CD4-positive, alpha-beta memory T cell (primary cell): ENCODE data around the gene GOLIM4. TPM values are rescaled to one million over a fixed set of nuclear protein-coding genes. Genes with fewer than 3 reads are reported as not detected.

Experiments
- CTCF ChIA-PET: fragments of 350-600 bp; sonication (Branson Sonifier 250); formaldehyde crosslinking; loops from one replicate; lab custom pipeline; 2021; ENCODE audit warnings: inconsistent platforms; ENCODE audit not compliant: partially characterized antibody; lab: Charles Lee
- POLR2A ChIA-PET: fragments of 350-600 bp; sonication (Branson Sonifier 250); formaldehyde crosslinking; loops from one replicate; lab custom pipeline; 2021; ENCODE audit not compliant: partially characterized antibody; lab: Charles Lee
- DNase-seq, 5 donors: peaks; one replicate each; pipeline versions ENCODE4 v3.0.0 to v3.0.0-alpha.2; 2020 to 2022; ENCODE audit warnings: mixed read lengths in 1 of 5
- H3K27ac ChIP-seq: one replicate; pipeline ENCODE4 v1.7.0; 2013; ENCODE audit warnings: low read depth, low read length
- H3K27me3 ChIP-seq: 2 replicates; pipeline ENCODE4 v1.7.0; 2013; ENCODE audit warnings: mild to moderate bottlenecking, low read length, moderate library complexity; ENCODE audit not compliant: insufficient read depth
- H3K36me3 ChIP-seq: 2 replicates; pipeline ENCODE4 v1.7.0; 2013; ENCODE audit warnings: mild to moderate bottlenecking, low read length, moderate library complexity; ENCODE audit not compliant: insufficient read depth
- H3K4me1 ChIP-seq: 2 replicates; pipeline ENCODE4 v1.7.0; 2013; ENCODE audit warnings: mild to moderate bottlenecking, low read length, moderate library complexity; ENCODE audit not compliant: insufficient read depth
- H3K4me3 ChIP-seq, 2 donors: one replicate each; pipeline ENCODE4 v1.7.0; 2013; ENCODE audit warnings: low read length in 2 of 2, mild to moderate bottlenecking in 1 of 2
- H3K9me3 ChIP-seq, 2 donors: one replicate each; pipeline ENCODE4 v1.7.0; 2013; ENCODE audit warnings: low read length in 2 of 2, control low read depth in 1 of 2; ENCODE audit not compliant: control insufficient read depth in 1 of 2
- H3K27ac Mint-ChIP-seq, 7 donors: one replicate each; pipeline ENCODE4 v1.8.0; 2020 to 2021; ENCODE audit warnings: mixed read lengths in 7 of 7, mild to moderate bottlenecking in 6 of 7, inconsistent platforms in 3 of 7, moderate library complexity in 3 of 7
- H3K27me3 Mint-ChIP-seq, 2 donors: one replicate each; pipeline ENCODE4 v1.8.0; 2020 to 2021; ENCODE audit warnings: mixed read lengths in 2 of 2
- H3K36me3 Mint-ChIP-seq, 2 donors: one replicate each; pipeline ENCODE4 v1.8.0; 2020 to 2021; ENCODE audit warnings: mixed read lengths in 2 of 2, inconsistent platforms in 1 of 2, mild to moderate bottlenecking in 1 of 2
- H3K4me1 Mint-ChIP-seq, 4 donors: one replicate each; pipeline ENCODE4 v1.8.0; 2020 to 2021; ENCODE audit warnings: mixed read lengths in 4 of 4, mild to moderate bottlenecking in 1 of 4
- H3K4me3 Mint-ChIP-seq, 8 donors: one replicate each; pipeline ENCODE4 v1.8.0; 2020 to 2021; ENCODE audit warnings: mixed read lengths in 8 of 8, mild to moderate bottlenecking in 7 of 8, moderate library complexity in 6 of 8, inconsistent platforms in 3 of 8
- H3K9me3 Mint-ChIP-seq, 8 donors: one replicate each; pipeline ENCODE4 v1.8.0; 2020 to 2021; ENCODE audit warnings: mixed read lengths in 8 of 8, mild to moderate bottlenecking in 5 of 8, inconsistent platforms in 3 of 8, moderate library complexity in 1 of 8
- intact Hi-C: fragments of 100-400 bp; cut with micrococcal nuclease; formaldehyde crosslinking; loops from one replicate; pipeline ENCODE4 v1.15.1; 2023
- polyA plus RNA-seq, 2 donors: library from polyadenylated mRNA; unstranded; fragments of 300-500 nt; fragmentation: Illumina TruSeq; gene quantifications; one replicate each; pipeline ENCODE4 v1.2.3, GENCODE V29; 2021
- total RNA-seq, 2 experiments: library from RNA; stranded (reverse); gene quantifications; one replicate each; pipeline ENCODE4 v1.2.3, GENCODE V29; 2021

GOLIM4 gene
- total and polyA plus RNA-seq, 4 experiments from 2014 or later, result 0.25 to 0.52 (median 0.47) TPM

DNA sequence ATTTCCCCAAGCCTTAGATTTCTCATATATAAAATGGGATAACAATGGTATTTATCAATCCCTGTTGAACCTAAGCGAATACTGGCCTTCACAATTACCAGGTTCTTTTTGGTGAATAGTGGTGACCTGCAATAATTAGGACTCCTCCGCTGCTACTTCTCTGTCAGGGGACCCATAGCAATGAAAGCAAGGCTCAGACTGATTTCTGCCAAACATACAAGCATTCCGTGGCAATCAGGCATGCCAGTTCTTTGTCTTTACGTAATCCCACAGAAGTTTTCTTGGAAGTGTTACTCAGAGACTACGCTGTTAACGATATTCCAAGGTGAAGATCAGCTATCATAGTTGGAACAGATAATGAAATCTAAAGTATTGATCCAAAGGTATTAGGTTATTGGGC is 105.7 kb downstream of the GOLIM4 start:
- Mint-ChIP-seq H3K27ac (no peak overlapping the region), H3K27me3 (no peaks in the 10 kb centered on the region), H3K9me3 (no peaks in the 10 kb centered on the region), H3K36me3 (no peaks in the 10 kb centered on the region), H3K4me3 (no peak overlapping the region), H3K4me1 (no peaks in the 10 kb centered on the region)
- intact Hi-C loops, result no loop called here
- CTCF ChIA-PET, result no interaction called here
- POLR2A ChIA-PET, result no interaction called here
- H3K4me3 ChIP-seq, result no peak overlapping the region
- no peak for DNase-seq
- no peak overlapping the region for H3K27ac ChIP-seq
- no peaks in the 10 kb centered on the region for H3K27me3 ChIP-seq
- no peaks in the 10 kb centered on the region for H3K9me3 ChIP-seq
- no peaks in the 10 kb centered on the region for H3K36me3 ChIP-seq
- no peaks in the 10 kb centered on the region for H3K4me1 ChIP-seq

DNA sequence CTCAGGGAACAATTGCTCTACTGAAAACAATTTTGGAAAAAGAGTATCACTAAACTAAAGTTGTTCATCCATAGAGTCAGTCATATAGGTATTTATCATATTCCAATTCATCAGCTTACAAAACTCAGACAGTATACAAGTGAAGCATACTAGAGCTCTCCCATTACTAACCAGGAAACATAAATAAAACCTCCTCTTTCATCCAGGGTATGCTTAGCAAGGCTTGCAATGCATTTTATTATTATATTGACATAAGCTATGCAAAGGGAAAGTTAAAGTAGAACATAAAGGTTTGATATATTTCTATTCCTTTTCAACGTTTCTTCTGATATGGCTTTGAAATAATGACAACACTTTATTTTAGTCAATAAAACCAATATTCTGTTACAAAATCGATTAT is 106.7 kb downstream of the GOLIM4 start:
- no peaks in the 10 kb centered on the region for H3K36me3 ChIP-seq
- no peak overlapping the region for H3K4me3 Mint-ChIP-seq
- H3K36me3 Mint-ChIP-seq, result no peaks in the 10 kb centered on the region
- no peak overlapping the region for H3K27ac ChIP-seq
- no peaks in the 10 kb centered on the region for H3K4me1 ChIP-seq
- H3K27me3 ChIP-seq, result no peaks in the 10 kb centered on the region
- DNase-seq, result no peak
- CTCF ChIA-PET, result no interaction called here
- H3K27me3 Mint-ChIP-seq, result no peaks in the 10 kb centered on the region
- no peak overlapping the region for H3K27ac Mint-ChIP-seq
- no peaks in the 10 kb centered on the region for H3K9me3 Mint-ChIP-seq
- no peak overlapping the region for H3K4me3 ChIP-seq
- H3K9me3 ChIP-seq, result no peaks in the 10 kb centered on the region
- POLR2A ChIA-PET, result no interaction called here
- H3K4me1 Mint-ChIP-seq, result no peaks in the 10 kb centered on the region
- intact Hi-C loops, result no loop called here

DNA sequence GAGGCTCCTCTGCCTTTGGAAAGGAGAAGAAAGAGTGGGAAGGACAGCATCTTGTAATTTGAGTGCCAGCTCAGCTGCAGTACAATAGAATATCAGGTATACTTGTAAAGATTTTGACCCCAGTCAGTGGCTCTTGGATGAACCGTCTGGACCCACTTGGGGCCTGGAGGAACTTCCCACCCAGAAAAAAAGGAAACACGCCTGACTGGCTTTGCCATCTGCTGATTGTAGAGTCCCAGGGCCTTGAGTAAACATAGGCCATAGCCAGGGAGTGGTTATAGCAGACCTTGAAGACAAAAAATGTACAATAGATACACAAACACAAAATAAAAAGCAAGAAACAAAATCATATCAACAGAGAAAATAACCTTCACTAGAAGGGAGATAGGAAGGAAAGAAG is 112.1 kb downstream of the GOLIM4 start:
- no peaks in the 10 kb centered on the region for H3K27me3 Mint-ChIP-seq
- no peak overlapping the region for H3K4me3 Mint-ChIP-seq
- no peak overlapping the region for H3K27ac Mint-ChIP-seq
- no peak for DNase-seq
- no peaks in the 10 kb centered on the region for H3K36me3 ChIP-seq
- no peaks in the 10 kb centered on the region for H3K4me1 Mint-ChIP-seq
- H3K27ac ChIP-seq, result no peak overlapping the region
- no peak overlapping the region for H3K4me3 ChIP-seq
- no peaks in the 10 kb centered on the region for H3K27me3 ChIP-seq
- peaks cover 0 to 2% (median 0%) of the 10 kb centered on the region in 8 donors for H3K9me3 Mint-ChIP-seq
- H3K36me3 Mint-ChIP-seq, result no peaks in the 10 kb centered on the region
- no peaks in the 10 kb centered on the region for H3K9me3 ChIP-seq
- POLR2A ChIA-PET, result no interaction called here
- intact Hi-C loops, result no loop called here
- H3K4me1 ChIP-seq, result no peaks in the 10 kb centered on the region
- CTCF ChIA-PET, result no interaction called here

DNA sequence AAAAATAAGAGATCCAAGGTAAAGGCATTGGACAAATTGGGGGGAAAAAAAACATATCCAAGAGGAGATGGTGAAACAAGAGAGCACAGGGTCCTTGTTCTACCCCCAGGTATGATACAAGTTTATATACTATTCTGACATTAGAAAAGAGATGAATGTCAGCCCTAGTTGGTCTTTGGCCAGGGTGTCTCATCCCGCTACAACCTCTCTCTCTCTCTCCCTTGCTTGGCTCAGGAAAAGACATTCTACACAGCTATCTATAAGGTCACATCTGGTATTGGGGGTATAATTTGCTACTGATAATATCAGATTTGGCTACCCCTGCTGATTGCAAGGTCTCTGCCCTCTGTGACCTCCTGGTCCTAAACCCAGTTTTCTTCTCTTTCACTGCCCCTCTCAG is 117.2 kb downstream of the GOLIM4 start:
- no peak for DNase-seq
- Mint-ChIP-seq H3K4me1 (no peaks in the 10 kb centered on the region), H3K4me3 (no peak overlapping the region), H3K27ac (no peak overlapping the region), H3K36me3 (no peaks in the 10 kb centered on the region), H3K9me3 (peaks cover 0 to 2% (median 0%) of the 10 kb centered on the region in 8 donors), H3K27me3 (no peaks in the 10 kb centered on the region)
- CTCF ChIA-PET, result no interaction called here
- intact Hi-C loops, result no loop called here
- H3K36me3 ChIP-seq, result no peaks in the 10 kb centered on the region
- H3K27ac ChIP-seq, result no peak overlapping the region
- no peaks in the 10 kb centered on the region for H3K4me1 ChIP-seq
- no peak overlapping the region for H3K4me3 ChIP-seq
- no peaks in the 10 kb centered on the region for H3K9me3 ChIP-seq
- no peaks in the 10 kb centered on the region for H3K27me3 ChIP-seq
- POLR2A ChIA-PET, result no interaction called here

DNA sequence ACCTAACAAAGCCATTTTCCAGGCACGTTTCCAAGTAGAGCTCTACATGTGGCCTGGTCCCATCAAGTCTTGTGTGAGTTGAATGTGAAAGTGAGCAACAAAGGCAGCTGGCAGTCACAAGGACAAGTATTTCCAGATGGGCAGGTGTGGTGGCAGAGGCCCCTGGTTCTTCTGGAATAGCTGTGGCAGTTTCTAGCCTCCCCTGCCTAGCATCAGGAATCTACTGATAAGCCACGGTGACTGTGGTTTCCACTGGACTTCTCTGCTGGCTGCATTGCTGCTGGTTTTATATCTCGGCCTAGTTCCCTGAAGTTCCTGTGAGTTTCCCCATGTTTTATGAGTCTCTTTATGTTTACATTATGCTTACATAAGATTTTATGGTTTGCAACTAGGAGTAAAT is 117.7 kb downstream of the GOLIM4 start:
- ChIA-PET POLR2A (no interaction called here), CTCF (no interaction called here)
- H3K4me1 Mint-ChIP-seq, result no peaks in the 10 kb centered on the region
- H3K27ac Mint-ChIP-seq, result no peak overlapping the region
- peaks cover 0 to 2% (median 0%) of the 10 kb centered on the region in 8 donors for H3K9me3 Mint-ChIP-seq
- Histone ChIP-seq H3K27ac (no peak overlapping the region), H3K4me1 (no peaks in the 10 kb centered on the region), H3K4me3 (no peak overlapping the region), H3K27me3 (no peaks in the 10 kb centered on the region), H3K9me3 (no peaks in the 10 kb centered on the region), H3K36me3 (no peaks in the 10 kb centered on the region)
- intact Hi-C loops, result no loop called here
- H3K4me3 Mint-ChIP-seq, result no peak overlapping the region
- no peaks in the 10 kb centered on the region for H3K36me3 Mint-ChIP-seq
- DNase-seq, result no peak
- no peaks in the 10 kb centered on the region for H3K27me3 Mint-ChIP-seq

DNA sequence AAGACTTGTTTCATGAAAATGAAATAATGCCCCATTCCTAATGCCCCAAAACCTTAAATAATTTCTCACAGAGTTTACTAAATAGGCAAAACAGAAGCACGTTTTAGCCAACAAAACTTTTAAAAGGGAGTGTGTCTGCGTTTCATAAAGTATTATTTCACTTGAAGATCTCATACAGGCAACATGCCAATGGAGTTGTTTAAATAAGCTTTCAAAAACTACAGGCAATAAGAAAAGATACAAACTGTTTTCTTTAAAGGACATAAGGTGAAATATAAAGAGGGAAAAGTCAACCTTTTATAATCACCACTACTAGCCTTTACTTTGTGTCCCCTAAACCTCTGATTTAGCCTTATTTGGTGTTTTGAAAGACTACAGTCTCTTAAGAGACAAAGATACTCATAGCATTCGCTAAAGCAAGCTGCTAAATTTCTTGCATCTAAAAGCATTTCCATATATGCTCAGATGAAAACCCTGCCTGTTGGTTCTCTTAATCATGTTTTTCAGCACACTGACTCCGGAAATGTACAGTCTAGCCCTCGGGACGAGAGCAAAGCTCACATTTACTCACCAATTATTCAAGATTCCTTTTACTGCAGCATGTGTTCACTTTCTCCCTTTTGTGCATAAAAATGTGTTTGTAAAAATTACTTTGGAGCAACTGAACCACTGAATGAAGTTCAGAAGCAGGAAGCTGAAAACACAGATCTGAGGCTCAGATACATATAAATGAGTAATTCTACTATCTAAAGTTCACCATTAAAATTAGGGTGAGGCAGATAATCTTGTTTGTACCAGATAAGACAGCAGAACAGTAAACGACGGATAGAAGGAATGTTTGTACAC is 119.0 kb downstream of the GOLIM4 start:
- Mint-ChIP-seq H3K4me1 (no peaks in the 10 kb centered on the region), H3K9me3 (peaks cover 0 to 2% (median 0%) of the 10 kb centered on the region in 8 donors), H3K4me3 (no peak overlapping the region), H3K27ac (no peak overlapping the region), H3K27me3 (no peaks in the 10 kb centered on the region), H3K36me3 (no peaks in the 10 kb centered on the region)
- DNase-seq, result no peak
- no peak overlapping the region for H3K4me3 ChIP-seq
- no peaks in the 10 kb centered on the region for H3K27me3 ChIP-seq
- no peaks in the 10 kb centered on the region for H3K9me3 ChIP-seq
- ChIA-PET POLR2A (no interaction called here), CTCF (no interaction called here)
- H3K36me3 ChIP-seq, result no peaks in the 10 kb centered on the region
- intact Hi-C loops, result no loop called here
- H3K4me1 ChIP-seq, result no peaks in the 10 kb centered on the region
- H3K27ac ChIP-seq, result no peak overlapping the region

DNA sequence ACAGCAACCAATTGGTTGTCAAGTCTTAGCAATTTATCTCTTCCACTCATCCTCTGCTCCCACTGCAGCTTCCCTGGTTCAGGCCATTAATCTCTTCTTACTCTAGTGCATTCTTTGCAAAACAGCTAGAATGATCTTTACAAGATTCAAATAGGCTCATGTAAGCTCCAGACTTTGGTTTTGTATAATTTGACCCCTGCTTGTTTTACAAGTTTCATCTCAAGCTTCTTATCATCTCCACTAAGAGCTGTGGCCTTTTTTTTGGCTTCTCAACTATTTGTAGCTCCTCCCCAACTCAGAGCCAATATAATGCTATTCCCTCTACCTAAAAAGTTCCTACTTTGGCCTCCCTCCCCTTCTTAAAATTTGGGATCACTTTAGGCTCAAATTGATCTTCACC is 121.8 kb downstream of the GOLIM4 start:
- no peak for DNase-seq
- Mint-ChIP-seq H3K4me1 (no peaks in the 10 kb centered on the region), H3K27ac (no peak overlapping the region), H3K27me3 (no peaks in the 10 kb centered on the region), H3K4me3 (no peak overlapping the region), H3K9me3 (peaks cover 0 to 2% (median 0%) of the 10 kb centered on the region in 8 donors), H3K36me3 (no peaks in the 10 kb centered on the region)
- Histone ChIP-seq H3K36me3 (no peaks in the 10 kb centered on the region), H3K4me3 (no peak overlapping the region), H3K4me1 (no peaks in the 10 kb centered on the region), H3K27me3 (no peaks in the 10 kb centered on the region), H3K9me3 (no peaks in the 10 kb centered on the region), H3K27ac (no peak overlapping the region)
- intact Hi-C loops, result no loop called here
- ChIA-PET POLR2A (no interaction called here), CTCF (no interaction called here)
